Measurements from ENCODE around the gene DCANP1. TPM values are rescaled to one million over a fixed set of nuclear protein-coding genes. Genes with fewer than 3 reads are reported as not detected.

DCANP1 gene
- total RNA-seq, 2 experiments from 2014 or later, result not detected

DNA sequence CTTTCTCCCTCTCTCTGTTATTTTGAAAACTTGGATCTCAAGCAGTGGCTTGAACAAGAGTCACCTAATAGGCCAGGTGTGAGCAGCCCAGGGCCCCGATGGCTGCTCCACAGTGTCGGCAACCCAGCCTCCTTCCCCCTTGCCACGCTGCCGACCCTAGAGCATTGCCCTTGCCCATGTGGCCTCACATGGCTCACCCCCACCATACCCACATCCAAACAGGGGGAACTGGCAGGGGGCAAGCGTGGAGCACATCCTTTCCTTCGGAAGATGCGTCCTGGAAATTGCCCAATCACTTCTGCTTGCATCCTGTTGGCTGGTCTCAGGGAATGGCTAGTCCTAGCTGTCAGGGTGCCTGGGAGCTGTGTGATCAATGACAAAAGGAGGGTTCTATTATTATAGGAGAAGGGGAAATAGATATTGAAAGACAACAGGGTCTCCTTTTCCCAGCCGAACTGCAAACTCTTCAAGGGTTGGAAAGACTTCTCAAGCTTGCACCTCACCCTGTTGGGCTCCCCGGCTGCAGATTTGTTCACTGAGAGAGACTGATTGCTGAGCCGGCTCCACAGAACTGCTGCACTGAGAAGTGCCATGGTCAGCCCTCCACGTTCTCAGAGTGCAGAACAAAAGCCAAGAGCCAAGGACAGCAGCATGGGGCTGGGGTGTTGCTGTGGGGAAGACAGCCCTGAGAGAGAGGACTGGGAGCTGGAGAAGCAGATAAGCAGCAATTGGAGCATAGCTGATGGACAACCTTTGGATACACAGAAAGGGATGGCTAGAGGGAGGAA, 13.3 kb upstream of the DCANP1 start:
- Mint-ChIP-seq H3K4me1 (no peaks in the 10 kb centered on the region), H3K4me3 (no peak overlapping the region), H3K27me3 (peaks cover 9% of the 10 kb centered on the region), H3K9me3 (no peaks in the 10 kb centered on the region), H3K27ac (no peak overlapping the region), H3K36me3 (ENCODE audit: low read depth) (no peaks in the 10 kb centered on the region)
- CTCF ChIA-PET, result interaction anchor here (0.7 to 4.0 kb wide), 4 partner anchors 11 to 106 kb away, joined by 3 to 25 read pairs (median 3); no protein-coding TSS in a partner anchor
- POLR2A ChIA-PET, result no interaction called here
- no peak for DNase-seq

DNA sequence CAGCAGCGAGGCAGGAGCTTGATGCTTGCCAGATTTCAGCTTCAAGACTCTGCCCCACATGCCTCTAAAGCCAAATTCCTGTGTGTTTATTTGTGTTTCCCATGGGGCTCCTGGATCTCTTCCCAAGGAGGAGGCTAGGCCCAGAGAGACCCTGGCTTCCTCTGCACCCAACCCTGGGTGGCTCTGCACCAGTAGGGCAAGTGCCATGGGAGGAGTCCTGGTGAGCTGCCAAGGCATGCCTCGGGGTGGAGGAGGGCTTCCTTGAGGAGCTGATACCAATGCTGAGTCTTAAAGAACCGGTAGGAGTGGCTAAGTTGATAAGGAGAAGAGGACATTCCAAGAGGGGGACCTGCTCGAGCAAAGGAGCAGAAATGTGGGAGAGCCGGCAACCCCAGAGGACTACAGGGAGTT, 11.8 kb upstream of the DCANP1 start:
- no peaks in the 10 kb centered on the region for H3K36me3 Mint-ChIP-seq (ENCODE audit: low read depth)
- H3K27me3 Mint-ChIP-seq, result peaks cover 5% of the 10 kb centered on the region
- DNase-seq, result no peak
- no peak overlapping the region for H3K27ac Mint-ChIP-seq
- ChIA-PET POLR2A (no interaction called here), CTCF (interaction anchor here (2.4 to 3.5 kb wide), 4 partner anchors 13 to 108 kb away, joined by 12 to 20 read pairs (median 14); partner anchors contain the start of gene DCANP1)
- no peaks in the 10 kb centered on the region for H3K4me1 Mint-ChIP-seq
- no peaks in the 10 kb centered on the region for H3K9me3 Mint-ChIP-seq
- no peak overlapping the region for H3K4me3 Mint-ChIP-seq

DNA sequence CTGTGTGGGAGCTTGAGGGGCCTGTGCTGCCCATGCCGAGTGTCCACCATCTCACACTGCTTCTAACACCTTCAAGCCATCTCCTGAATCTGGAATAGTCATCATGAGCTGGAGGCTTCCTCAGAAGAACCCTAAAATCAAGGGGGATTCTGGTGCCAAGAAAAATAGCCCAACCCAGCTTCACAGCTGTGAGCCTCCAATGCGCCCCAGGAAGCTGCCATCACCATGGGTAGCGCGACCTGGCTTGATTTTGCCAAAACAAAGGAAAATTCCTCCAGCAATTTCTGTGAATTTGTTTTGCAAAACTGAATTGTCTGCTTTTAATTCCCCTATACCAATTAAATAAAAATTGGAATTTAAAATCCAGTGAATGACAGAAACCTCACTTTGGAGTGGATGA, 11.2 kb upstream of the DCANP1 start:
- POLR2A ChIA-PET, result no interaction called here
- Mint-ChIP-seq H3K4me1 (no peaks in the 10 kb centered on the region), H3K27me3 (peaks cover 5% of the 10 kb centered on the region), H3K36me3 (ENCODE audit: low read depth) (no peaks in the 10 kb centered on the region), H3K4me3 (no peak overlapping the region), H3K27ac (no peak overlapping the region), H3K9me3 (no peaks in the 10 kb centered on the region)
- no peak for DNase-seq
- CTCF ChIA-PET, result interaction anchor here (0.9 to 3.5 kb wide), 5 partner anchors 12 to 108 kb away, joined by 3 to 20 read pairs (median 13); partner anchors contain the start of gene DCANP1

DNA sequence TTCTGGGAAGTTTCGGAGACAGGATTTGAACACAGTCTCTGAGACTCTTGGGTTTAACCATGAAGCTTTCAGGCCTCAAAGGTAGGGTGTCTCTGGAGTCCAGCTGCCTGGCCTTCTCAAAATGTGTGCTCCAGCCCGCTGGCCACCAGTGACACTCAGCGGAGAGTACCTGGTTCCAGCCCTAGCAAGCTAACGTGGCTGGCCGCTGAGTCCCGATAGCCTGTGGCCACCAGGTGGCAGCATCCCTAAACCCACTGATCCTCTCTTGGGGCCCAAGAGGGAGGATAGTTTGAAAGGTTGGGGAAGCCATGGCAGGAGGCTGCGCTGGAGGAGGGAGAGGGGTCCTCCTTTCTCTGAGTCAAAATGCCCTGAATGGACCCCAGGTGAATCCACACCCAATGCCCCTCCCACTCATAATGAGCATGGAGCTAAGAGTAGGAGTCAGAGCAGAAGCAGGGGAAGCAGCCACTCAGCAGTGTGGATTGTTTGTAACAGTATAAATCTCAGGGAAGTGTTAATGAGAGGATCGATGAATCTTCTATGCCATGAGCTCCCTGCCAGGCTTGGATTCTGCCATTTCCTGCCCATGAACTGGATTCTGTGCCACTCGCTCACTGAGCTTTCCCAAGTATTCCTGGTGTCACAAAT, 10.4 kb upstream of the DCANP1 start:
- no peaks in the 10 kb centered on the region for H3K36me3 Mint-ChIP-seq (ENCODE audit: low read depth)
- POLR2A ChIA-PET, result no interaction called here
- no peaks in the 10 kb centered on the region for H3K4me1 Mint-ChIP-seq
- CTCF ChIA-PET, result interaction anchor here (0.9 to 3.5 kb wide), 9 partner anchors 9 to 109 kb away, joined by 3 to 20 read pairs (median 4); partner anchors contain the start of gene DCANP1
- H3K9me3 Mint-ChIP-seq, result no peaks in the 10 kb centered on the region
- peaks cover 5% of the 10 kb centered on the region for H3K27me3 Mint-ChIP-seq
- H3K4me3 Mint-ChIP-seq, result no peak overlapping the region
- no peak overlapping the region for H3K27ac Mint-ChIP-seq
- DNase-seq, result peak; percentile 66

DNA sequence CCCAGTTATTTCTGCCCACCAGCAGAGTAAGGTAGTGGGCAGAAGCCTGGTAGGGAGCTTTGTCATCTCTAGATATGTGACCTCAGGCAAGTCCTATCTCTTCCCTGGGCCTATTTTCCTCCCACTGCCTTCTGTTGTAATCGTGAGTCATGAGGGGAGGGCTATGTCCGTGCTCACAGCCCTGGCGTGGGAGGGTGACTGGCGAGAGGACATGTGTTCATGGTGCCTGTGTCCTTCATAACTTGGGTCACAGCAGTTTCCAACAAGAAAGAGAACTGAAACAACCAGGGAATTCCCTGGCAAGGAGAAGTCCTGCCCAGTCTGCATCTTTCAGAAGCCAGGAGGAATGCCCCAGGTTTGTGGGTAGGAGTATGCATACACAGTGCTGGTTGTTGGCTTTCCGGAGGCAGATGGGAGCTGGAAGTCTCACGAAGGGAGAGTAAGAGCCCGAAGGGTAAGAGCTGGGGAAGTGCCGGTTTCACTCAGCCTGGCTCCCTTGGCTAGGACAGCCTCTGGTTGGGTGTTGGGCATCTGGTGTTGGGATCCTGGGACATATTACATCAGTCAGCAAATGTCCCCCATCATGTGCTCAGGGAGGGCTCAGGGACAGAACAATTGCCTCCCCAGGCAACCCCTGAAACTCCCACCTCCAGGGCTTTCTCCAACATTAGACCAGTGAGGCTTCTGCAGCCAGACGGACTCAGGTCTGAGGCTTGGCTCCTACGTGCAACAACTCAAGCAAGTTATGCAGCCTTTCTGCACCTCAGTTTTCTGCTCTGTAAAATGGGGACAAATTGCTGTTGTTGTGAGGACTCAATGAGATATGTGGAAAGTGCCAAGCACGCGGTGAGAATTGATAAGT, 9.3 kb upstream of the DCANP1 start:
- H3K9me3 Mint-ChIP-seq, result no peaks in the 10 kb centered on the region
- H3K27ac Mint-ChIP-seq, result no peak overlapping the region
- no peak for DNase-seq
- CTCF ChIA-PET, result interaction anchor here (1.0 to 3.5 kb wide), 6 partner anchors 10 to 105 kb away, joined by 3 to 20 read pairs (median 8); partner anchors contain the start of gene DCANP1
- no peaks in the 10 kb centered on the region for H3K36me3 Mint-ChIP-seq (ENCODE audit: low read depth)
- POLR2A ChIA-PET, result no interaction called here
- H3K4me3 Mint-ChIP-seq, result no peak overlapping the region
- peaks cover 5% of the 10 kb centered on the region for H3K27me3 Mint-ChIP-seq
- H3K4me1 Mint-ChIP-seq, result no peaks in the 10 kb centered on the region

DNA sequence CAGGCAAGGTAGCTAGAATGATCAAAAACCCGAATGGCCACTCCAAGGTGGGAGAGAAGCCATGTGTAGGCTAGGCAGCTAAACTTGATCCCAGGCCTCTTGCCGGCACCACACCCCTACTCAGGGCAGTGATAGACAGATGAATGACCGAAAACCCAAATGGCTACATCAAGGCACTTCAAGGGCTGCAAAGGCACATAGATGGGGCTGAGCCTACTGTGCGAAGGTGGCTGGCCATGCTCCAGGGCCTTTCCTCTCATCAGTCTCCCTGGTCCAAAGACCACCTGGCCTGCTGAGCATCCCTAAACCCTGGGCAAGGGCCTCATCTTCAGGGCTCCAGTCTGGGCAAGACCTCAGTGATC, 8.7 kb upstream of the DCANP1 start:
- no peaks in the 10 kb centered on the region for H3K9me3 Mint-ChIP-seq
- DNase-seq, result no peak
- peaks cover 3% of the 10 kb centered on the region for H3K27me3 Mint-ChIP-seq
- CTCF ChIA-PET, result interaction anchor here (1.0 to 1.1 kb wide), 2 partner anchors 9 to 95 kb away, joined by 3 to 7 read pairs; no protein-coding TSS in a partner anchor
- POLR2A ChIA-PET, result no interaction called here
- no peak overlapping the region for H3K4me3 Mint-ChIP-seq
- no peak overlapping the region for H3K27ac Mint-ChIP-seq
- H3K36me3 Mint-ChIP-seq (ENCODE audit: low read depth), result no peaks in the 10 kb centered on the region
- H3K4me1 Mint-ChIP-seq, result no peaks in the 10 kb centered on the region

DNA sequence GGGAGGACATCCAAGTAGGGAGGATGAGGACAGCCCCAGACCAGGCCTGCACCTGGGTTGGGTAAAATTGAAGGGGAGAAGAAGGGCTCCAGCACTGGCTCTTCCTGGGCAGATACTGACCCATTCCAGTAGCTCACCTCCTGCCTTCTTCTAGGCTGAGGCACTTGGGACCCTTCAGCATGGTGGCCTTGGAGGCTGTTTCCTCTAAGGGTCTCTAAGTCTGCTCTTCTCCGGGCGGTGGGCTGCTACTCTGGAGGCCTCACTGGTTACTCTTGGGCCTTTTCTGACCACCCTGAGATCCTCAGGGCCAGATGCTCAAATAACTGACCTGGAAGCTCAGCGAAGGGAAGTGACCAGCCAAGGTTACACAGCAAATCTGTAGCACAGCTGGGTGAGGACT, 7.8 kb upstream of the DCANP1 start:
- ChIA-PET POLR2A (no interaction called here), CTCF (interaction anchor here (1.0 to 1.1 kb wide), 2 partner anchors 10 to 96 kb away, joined by 3 to 7 read pairs; no protein-coding TSS in a partner anchor)
- no peak overlapping the region for H3K4me3 Mint-ChIP-seq
- H3K27ac Mint-ChIP-seq, result no peak overlapping the region
- H3K36me3 Mint-ChIP-seq (ENCODE audit: low read depth), result no peaks in the 10 kb centered on the region
- peaks cover 3% of the 10 kb centered on the region for H3K27me3 Mint-ChIP-seq
- DNase-seq, result no peak
- H3K9me3 Mint-ChIP-seq, result no peaks in the 10 kb centered on the region
- H3K4me1 Mint-ChIP-seq, result no peaks in the 10 kb centered on the region

DNA sequence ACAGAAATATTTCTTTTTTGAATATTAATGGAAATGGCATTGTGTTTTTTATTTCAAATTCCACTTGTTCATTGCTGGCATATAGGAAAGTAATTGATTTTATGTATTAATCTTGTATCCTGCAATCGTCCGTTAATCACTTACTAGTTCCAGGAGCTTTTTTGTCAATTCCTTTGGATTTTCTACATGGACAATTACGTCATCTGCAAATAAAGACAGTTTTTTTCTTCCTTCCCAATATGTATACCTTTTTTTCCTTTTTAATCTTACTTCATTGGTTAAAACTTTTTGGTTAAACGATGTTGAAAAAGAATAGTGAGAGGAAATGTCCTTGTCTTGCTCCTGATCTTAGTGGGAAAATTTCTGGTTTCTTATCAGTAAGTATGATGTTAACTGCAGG, 6.5 kb upstream of the DCANP1 start:
- POLR2A ChIA-PET, result no interaction called here
- H3K27me3 Mint-ChIP-seq, result peaks cover 3% of the 10 kb centered on the region
- H3K36me3 Mint-ChIP-seq (ENCODE audit: low read depth), result no peaks in the 10 kb centered on the region
- H3K9me3 Mint-ChIP-seq, result no peaks in the 10 kb centered on the region
- no peaks in the 10 kb centered on the region for H3K4me1 Mint-ChIP-seq
- H3K27ac Mint-ChIP-seq, result no peak overlapping the region
- CTCF ChIA-PET, result no interaction called here
- DNase-seq, result no peak
- no peak overlapping the region for H3K4me3 Mint-ChIP-seq

DNA sequence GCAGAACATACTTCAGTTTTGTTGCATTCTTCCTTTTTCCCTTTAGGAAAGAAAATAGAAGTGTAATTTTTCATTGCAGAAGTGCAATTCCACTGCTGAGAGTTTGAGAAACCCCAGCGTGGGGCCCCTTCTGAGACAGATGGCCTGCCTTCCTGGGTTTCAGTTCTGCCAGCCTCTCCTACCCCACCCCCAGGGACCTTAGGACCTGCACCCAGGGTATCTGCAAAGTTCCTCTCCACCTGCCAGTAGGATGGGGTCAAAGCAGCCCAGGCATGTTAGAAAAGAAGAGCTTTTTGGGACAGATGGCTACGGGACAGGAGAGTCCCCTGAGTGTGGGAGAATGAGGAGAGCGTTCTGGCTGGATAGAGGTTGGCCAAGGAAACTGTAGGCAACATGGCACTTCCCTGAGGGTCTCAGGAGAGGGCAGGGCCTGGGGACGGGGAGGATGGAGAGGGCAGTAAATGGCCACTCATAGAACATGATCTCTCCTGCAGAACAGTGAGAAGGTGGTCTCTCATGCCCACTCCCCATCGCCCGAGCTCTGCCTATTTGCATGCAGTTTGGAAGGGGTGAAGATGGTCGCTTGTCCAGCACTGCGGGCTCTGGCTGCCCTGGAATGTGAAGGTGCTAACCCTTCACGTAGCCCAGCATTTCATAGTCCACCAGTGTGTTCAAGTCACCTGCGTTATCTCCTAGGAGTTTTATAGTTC, 5.3 kb upstream of the DCANP1 start, which contains the start of gene TIFAB:
Gene TIFAB (minus strand): TSS at position 31 of the 710 bp plus-strand sequence. CDS start 2,412 bp downstream, outside the sequence.
- no peak for DNase-seq
- H3K27ac Mint-ChIP-seq, result no peak within 1 kb of the TSS
- H3K36me3 Mint-ChIP-seq (ENCODE audit: low read depth), result no peaks in the 10 kb centered on the region
- H3K4me3 Mint-ChIP-seq, result no peak within 1 kb of the TSS
- peaks cover 3% of the 10 kb centered on the region for H3K27me3 Mint-ChIP-seq
- no peaks in the 10 kb centered on the region for H3K9me3 Mint-ChIP-seq
- CTCF ChIA-PET, result no interaction called here
- H3K4me1 Mint-ChIP-seq, result no peaks in the 10 kb centered on the region
- POLR2A ChIA-PET, result no interaction called here

DNA sequence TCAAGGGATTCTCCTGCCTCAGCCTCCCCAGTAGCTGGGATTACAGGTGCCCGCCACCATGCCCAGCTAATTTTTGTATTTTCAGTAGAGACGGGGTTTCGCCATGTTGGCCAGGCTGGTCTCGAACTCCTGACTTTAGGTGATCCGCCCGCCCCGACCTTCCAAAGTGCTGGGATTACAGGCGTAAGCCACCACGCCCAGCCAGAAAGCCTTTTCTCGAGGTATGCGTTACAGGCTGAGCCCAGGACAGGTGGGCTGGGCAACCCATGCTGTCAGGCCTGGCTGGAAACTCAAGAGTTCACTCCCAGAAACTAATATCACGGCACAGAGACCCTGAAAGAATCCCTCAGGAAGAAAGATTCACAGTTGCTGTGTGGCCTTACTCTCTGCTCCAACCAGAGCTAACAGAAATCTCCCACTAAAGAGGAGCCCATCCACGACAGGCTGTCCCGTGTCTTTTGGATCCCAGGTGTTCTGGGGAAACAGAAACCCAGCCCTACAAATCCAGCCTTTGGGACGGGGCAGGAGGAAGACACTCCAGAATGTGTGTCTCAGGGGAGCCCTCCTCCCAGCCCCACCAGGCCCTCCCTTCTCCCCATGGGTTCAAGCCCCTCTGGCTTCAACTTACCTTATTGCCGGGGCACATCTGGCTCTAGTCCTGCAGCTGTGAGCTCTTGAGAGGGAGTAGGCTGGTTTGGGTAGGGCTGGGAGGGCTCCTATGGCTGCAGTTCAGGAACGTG, 4.6 kb upstream of the DCANP1 start:
- Mint-ChIP-seq H3K4me1 (no peaks in the 10 kb centered on the region), H3K4me3 (no peak overlapping the region), H3K36me3 (ENCODE audit: low read depth) (no peaks in the 10 kb centered on the region), H3K27ac (no peak overlapping the region), H3K27me3 (peaks cover under 1% of the 10 kb centered on the region), H3K9me3 (no peaks in the 10 kb centered on the region)
- ChIA-PET POLR2A (no interaction called here), CTCF (no interaction called here)
- DNase-seq, result no peak

DNA sequence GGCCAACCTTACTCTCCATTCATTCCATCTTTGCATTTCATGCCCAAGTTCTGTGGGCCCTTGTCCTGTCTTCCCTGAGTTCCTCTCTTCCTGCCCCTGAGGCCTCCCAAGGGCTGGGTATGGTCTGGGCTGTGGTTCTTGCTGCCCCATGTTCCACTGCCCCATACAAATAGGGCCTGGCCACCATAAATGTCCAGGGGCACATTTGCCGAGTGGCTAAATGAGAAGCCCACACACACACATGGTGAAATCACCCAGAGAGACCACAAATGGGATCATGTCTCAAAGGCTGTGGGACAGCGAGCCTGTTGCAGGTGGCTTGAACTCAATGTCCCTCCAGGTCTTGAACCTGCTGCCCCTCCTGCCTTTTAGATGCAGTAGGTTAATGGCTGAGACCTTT, 3.8 kb upstream of the DCANP1 start:
- H3K27me3 Mint-ChIP-seq, result no peaks in the 10 kb centered on the region
- H3K4me1 Mint-ChIP-seq, result no peaks in the 10 kb centered on the region
- POLR2A ChIA-PET, result no interaction called here
- no peak overlapping the region for H3K27ac Mint-ChIP-seq
- no peak for DNase-seq
- no peaks in the 10 kb centered on the region for H3K36me3 Mint-ChIP-seq (ENCODE audit: low read depth)
- H3K4me3 Mint-ChIP-seq, result no peak overlapping the region
- H3K9me3 Mint-ChIP-seq, result no peaks in the 10 kb centered on the region
- CTCF ChIA-PET, result interaction anchor here (1.3 kb wide), 1 partner anchor 115 kb away, joined by 4 read pairs; no protein-coding TSS in a partner anchor

DNA sequence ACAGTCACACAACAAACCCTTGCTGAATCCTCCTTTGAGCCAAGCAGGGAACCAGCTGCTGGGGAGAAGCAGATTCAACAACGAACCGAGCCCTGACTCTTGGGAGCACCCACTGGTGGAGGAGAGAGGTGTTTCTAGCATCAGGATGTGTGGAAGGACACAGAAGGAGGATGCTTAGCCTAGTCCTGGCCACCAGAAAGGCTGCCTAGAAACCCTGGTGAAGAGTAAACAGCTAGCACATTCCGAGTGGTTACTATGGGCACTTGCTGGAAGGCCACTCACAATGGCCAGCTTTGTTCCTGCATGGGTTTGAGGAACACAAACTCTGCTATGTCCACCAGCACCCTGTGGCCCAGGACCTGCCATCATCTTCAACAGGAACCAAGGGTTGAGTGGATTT, 3.2 kb upstream of the DCANP1 start:
- Mint-ChIP-seq H3K9me3 (no peaks in the 10 kb centered on the region), H3K27ac (no peak overlapping the region), H3K27me3 (no peaks in the 10 kb centered on the region), H3K36me3 (ENCODE audit: low read depth) (no peaks in the 10 kb centered on the region), H3K4me1 (no peaks in the 10 kb centered on the region), H3K4me3 (no peak overlapping the region)
- no peak for DNase-seq
- POLR2A ChIA-PET, result no interaction called here
- CTCF ChIA-PET, result interaction anchor here (1.3 kb wide), 1 partner anchor 116 kb away, joined by 4 read pairs; no protein-coding TSS in a partner anchor

Data from activated CD4-positive, alpha-beta T cell treated with anti-CD3 and anti-CD28 coated beads, Interleukin-2, amount 10 ng/mL, durations not matched to agents 7 days and 5 days (primary cell).